Measurements from ENCODE around the gene ACE2. TPM values are rescaled to one million over a fixed set of nuclear protein-coding genes. Genes with fewer than 3 reads are reported as not detected.

Gene ACE2
- total and polyA plus RNA-seq, 2 donors (not counting 3 experiments of a cell fraction or from before 2014, with no cell fraction given) = not detected

DNA sequence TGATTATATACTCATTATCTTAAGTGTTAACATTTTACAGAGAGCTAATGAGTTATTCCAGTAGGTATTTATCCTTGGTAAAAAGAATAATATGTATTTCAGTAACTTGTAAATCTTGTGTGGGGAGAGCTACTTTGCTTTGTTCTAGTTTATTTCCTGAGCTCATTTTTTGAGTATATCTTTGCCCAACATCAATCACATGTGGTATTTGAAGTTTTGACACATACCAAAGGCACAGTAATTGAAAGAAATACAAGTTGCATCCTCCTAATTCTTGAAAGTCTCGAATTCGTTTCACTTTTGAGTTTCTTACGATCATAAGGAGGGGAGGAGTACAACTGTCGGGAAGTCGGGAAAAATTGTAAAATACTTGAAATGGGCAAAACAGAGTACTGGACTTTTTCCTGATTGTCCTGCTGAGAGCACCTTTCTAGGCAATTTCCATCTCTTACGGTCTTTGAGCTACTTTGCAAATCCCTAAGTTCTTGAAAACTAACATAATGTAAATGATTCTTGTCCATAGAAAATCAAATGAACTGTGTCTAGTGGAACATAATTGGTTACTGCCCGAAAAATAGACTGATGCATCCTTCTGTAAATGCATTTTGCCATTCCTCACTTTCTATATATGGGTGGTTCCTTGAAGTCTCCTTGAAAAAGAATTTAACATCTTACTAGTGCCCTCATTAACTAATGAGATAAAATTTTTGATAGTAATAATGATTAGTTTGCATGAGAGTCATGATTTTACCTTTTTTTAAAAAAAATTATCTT, 43.2 kb upstream of the ACE2 start:
- no peak for FAIRE-seq
- CTCF ChIA-PET = interaction anchor here (2.2 kb wide), 1 partner anchor 76 kb away, joined by 8 read pairs; no protein-coding TSS in a partner anchor
- TF ChIP-seq POLR2AphosphoS5 (IDR thresholded peaks at IDR 0.05; ENCODE audit: insufficient read depth, low read depth, low read length) (no peak), GATA2 (IDR thresholded peaks at IDR 0.05; ENCODE audit: insufficient read depth, insufficient read length, low read depth, low read length) (no peak), EZH2 (IDR thresholded peaks at IDR 0.05; ENCODE audit: borderline replicate concordance, low read depth, low read length, severe bottlenecking) (no peak), FOS (IDR thresholded peaks at IDR 0.05; ENCODE audit: borderline replicate concordance, insufficient read depth, low read length) (no peak), MYC (IDR thresholded peaks at IDR 0.05; ENCODE audit: low read depth, low read length) (no peak), JUN (IDR thresholded peaks at IDR 0.05; ENCODE audit: borderline replicate concordance, insufficient read depth, insufficient read length, low read depth) (no peak), POLR2A (IDR thresholded peaks at IDR 0.05; ENCODE audit: low read depth, low read length) (no peak)
- TF ChIP-seq, protein P1, sequence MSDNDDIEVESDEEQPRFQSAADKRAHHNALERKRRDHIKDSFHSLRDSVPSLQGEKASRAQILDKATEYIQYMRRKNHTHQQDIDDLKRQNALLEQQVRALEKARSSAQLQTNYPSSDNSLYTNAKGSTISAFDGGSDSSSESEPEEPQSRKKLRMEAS (IDR thresholded peaks at IDR 0.05; ENCODE audit: insufficient read depth, insufficient read length) = no peak

More for the DNA sequence above, 43.2 kb upstream of the ACE2 start:
- Histone ChIP-seq H3K27ac (ENCODE audit: insufficient read depth, low read depth, low read length) (no peak overlapping the region), H3K27me3 (ENCODE audit: control insufficient read depth in 2 of 2, insufficient read depth in 2 of 2, low read length in 2 of 2) (peaks cover 2 to 6% of the 10 kb centered on the region in 2 experiments), H3K79me2 (ENCODE audit: control insufficient read depth, insufficient read depth, low read length) (no peaks in the 10 kb centered on the region), H4K20me1 (replicated peaks; ENCODE audit: control insufficient read depth, extremely low read depth, insufficient read depth, low read length) (no peaks in the 10 kb centered on the region), H2AFZ (ENCODE audit: low read depth, low read length) (no peak overlapping the region), H3K36me3 (ENCODE audit: control insufficient read depth in 2 of 2, extremely low read depth in 1 of 2, insufficient read depth in 2 of 2, low read length in 2 of 2) (no peaks in the 10 kb centered on the region), H3K9ac (replicated peaks; ENCODE audit: extremely low read depth, insufficient read depth, low read length) (no peak overlapping the region), H3K4me3 (replicated peaks in 1 of 3; ENCODE audit: insufficient read depth in 1 of 3, low read depth in 1 of 3, low read length in 3 of 3) (no peak overlapping the region), H3K4me1 (ENCODE audit: control insufficient read depth, extremely low read depth, insufficient read depth, low read length) (no peaks in the 10 kb centered on the region), H3K9me3 (replicated peaks; ENCODE audit: control insufficient read depth, insufficient read depth, low read length) (no peaks in the 10 kb centered on the region), H3K4me2 (ENCODE audit: insufficient read depth, low read length) (no peak overlapping the region), H3K9me1 (replicated peaks; ENCODE audit: control insufficient read depth, extremely low read depth, insufficient read depth, low read length) (no peaks in the 10 kb centered on the region)
- POLR2A ChIA-PET = no interaction called here
- DNase-seq (ENCODE audit: low read depth, low spot score) = no peak
- intact Hi-C loops (cut with micrococcal nuclease) = loop anchor here (10.0 kb wide), 1 partner anchor 59 kb away; no protein-coding TSS in a partner anchor
- BruUV-seq (replicated peaks) = no TSS peak
- dilution Hi-C loops (cut with MboI; ENCODE audit: extremely low pct_ligation_motif_present, low sequenced_read_pairs) = no loop called here

Data from endothelial cell of umbilical vein (primary cell).